NCI-H460 (cell line): ENCODE measurements around the gene ZFHX3. TPM values are rescaled to one million over a fixed set of nuclear protein-coding genes. Genes with fewer than 3 reads are reported as not detected.

Experiments used
- DNase-seq: peaks from one replicate; pipeline ENCODE4 v3.0.0-alpha.2; 2016; ENCODE audit warnings: low read depth; ENCODE audit errors: extremely low read depth
- total RNA-seq: library from RNA; depleted of rRNA; stranded (reverse); fragments of >200 nt; shearing (Covaris generic); gene quantifications from 2 replicates; pipeline ENCODE4 v1.2.3, GENCODE V29; 2014

Gene ZFHX3
- total RNA-seq, 1 experiment from 2014 or later = 5.5 TPM

GRCh38 chr16:72857834-72858664, 189.9 kb downstream of the ZFHX3 start:
- no peak for DNase-seq

- no peak for DNase-seq
Measured at GRCh38 chr16:72856797-72857196, 191.1 kb downstream of the ZFHX3 start.

DNA sequence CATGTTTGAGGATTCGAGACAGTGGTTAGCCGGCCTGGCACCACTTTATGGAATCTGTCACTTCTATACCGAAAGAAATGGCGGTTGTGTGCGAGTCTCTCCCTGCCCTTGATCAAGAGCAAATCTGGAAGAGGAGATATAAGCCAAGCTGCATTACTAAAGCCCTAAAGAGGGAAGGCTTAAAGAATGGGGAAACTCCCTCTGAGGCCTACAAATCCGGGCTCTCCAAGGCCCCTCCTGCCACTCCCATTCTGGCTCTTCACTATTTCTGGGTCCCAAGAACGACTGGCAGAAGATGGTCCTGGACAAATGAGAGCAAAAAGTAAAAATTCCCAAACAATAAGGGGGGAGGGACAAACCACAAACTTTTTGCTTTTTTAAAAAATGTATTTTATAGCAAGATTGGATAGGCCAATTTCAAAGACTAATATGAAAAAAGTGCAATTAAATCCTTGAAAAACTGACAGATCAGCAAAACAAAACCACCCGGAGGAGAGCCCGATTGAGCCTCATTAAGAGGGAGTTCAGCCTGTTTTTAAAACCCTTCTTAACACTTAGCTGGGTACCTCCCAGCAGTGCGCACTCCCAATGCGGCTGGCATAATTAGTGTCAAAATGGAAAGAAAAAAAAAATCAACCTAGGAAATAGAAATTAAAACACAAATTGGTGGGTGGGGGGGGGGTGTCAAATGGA, 193.5 kb downstream of the ZFHX3 start:
- no peak for DNase-seq

- no peak for DNase-seq
Measured at GRCh38 chr16:72853575-72854266, 194.2 kb downstream of the ZFHX3 start.

GRCh38 chr16:72852421-72852820, 195.5 kb downstream of the ZFHX3 start:
- DNase-seq = no peak

DNA sequence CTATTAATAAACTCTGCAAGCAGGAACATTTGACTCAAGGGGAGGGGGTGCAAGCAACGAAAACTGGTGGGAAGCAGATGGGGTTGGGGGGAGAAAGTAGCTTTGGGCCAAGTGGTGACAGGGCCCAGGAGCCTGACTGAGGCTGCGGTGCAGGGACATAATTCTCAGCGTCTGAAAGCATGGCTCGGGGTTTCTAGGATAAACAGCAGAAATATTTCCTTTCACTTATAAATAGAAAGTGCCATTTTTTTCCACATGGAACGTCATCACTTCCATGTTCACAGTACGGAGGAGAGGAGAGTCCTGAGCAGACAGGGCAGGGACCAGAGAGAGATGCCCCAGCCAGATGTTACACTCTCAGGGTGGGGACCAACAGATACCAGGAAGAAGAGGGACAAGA, 197.1 kb downstream of the ZFHX3 start:
- DNase-seq = no peak

DNA sequence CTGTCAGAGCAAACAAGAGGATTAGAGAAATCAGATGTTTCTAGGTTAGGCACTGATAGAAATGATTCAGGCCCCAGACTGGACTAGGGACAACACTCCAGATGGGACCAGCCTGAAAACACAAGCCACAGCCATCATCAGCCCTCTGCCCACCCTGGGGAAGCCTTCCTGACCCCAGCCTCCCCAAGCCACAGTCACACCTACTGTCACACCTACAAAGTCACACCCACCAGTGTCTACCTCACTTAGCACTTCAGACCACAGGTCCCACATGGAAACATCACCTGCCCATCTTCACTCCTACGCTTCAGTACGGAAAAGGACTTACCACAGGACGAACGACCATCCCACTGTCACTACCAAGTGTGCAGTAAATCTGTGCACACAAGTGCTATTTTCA, 197.9 kb downstream of the ZFHX3 start:
- no peak for DNase-seq

DNA sequence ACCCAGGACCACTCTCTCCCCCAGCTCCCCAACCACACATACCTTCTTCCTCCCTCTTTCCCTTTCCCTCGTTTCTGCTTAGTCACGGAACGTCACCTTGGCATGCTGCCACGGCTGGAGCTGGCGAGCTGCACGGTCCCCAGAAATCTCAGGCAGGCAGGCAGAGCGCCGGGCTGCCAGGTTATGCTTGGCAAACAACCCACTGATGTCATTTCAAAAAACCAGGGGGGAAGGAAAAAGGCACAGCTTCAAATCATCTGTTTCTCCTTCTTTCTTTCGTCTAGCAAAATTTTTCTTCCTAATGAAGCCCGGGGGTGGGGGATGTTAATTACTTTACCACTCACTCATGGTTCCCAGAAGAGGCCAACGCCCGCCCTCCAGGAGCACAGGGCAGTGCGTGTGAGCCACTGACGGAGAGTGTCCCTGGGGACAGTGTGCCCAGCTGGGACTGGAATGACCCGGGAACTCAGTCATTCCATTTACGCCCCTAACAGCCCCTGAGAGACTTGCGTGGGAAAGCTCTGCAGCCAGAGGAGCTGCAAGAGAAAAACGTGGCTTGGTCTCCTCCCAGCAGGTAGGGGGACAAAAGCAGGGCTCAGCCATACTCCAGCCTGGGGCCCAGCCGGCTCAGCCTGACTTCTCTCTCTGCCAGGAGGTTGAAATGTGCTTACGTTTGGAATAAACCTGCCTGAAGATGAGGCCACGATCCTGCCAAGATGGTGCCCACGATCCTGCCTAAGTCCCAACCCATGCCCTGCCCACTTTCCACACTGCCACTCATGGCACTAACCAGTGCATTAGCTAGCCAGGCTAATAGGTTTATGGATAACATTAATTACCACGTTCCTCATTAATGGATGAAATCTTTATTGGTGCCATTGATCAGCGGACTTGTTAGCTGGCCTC, 198.9 kb downstream of the ZFHX3 start:
- DNase-seq = peak; percentile 87

GRCh38 chr16:72848028-72848400, 199.9 kb downstream of the ZFHX3 start:
- DNase-seq = no peak

- DNase-seq = peak; percentile 33
Measured at GRCh38 chr16:72847187-72848027, 200.5 kb downstream of the ZFHX3 start.

DNA sequence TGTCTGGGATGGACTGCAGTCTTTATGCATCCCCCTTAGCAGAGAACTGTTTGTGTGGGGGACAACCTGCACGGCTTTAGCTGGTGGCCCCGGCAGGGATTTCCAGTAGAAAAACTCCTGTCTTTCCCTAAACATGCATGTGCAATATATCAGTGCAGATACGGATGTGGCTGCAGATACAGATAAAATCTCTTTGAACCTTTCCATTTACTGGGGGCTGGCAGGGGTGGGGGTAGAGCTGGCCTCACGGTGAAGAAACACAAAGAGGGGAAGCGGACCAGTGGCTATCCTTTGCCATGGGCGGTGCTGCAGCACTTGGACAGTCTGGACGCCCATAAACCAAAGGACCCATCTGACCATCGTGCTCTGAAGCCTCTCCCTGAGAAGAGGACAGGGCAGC, 201.3 kb downstream of the ZFHX3 start:
- no peak for DNase-seq

DNA sequence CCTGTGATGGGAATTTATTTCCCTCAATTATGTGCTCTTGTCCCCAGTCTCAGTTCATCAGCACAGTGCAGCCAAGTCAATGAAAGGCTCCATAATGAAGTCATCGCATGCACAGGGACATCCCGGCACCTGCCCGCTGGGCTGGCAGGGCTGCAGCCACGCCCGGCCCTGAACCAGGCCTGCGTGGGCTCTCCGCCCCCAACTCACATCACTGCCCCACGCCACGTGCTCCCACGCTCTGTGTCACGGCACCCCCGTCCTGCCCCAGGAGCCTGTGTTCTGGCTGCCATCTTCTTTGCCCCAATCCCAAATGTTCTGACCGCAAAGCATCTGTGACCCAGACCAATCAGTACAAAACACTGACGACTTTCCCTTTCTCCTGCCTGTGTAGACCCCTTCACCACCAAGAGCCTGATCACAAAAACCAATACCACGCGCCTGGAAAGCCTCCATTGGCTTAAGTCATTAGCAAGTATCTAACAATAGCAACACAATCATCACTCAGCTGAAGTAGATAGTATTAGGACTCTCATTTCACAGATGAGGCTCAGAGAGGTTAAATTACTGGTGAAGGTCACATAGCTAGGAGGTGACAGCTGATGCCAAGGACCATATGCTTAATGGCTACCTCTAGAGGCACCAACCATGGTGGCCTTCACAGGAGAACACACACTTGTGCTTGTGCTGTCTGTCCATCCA, 202.5 kb downstream of the ZFHX3 start:
- DNase-seq = no peak

- no peak for DNase-seq
Measured at GRCh38 chr16:72844225-72844920, 203.6 kb downstream of the ZFHX3 start.

DNA sequence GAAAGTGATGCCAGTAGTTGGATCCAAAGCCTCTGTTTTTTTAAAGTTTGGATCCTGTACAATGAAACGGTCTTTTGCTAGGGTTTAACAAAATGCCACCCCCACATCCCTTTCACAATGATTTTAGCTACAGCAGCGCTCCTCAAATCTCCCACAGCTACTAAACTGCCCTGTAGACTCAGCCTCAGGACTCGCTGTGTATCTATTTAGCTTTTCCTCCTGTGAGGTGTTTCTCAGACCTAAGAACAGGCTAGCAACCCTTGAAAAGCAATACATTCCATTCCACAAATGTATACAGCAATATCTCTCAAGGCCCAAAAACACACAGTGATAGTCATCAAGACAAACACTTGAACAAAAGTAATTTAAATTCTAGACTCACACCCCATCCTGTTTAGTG, 206.4 kb downstream of the ZFHX3 start:
- no peak for DNase-seq

DNA sequence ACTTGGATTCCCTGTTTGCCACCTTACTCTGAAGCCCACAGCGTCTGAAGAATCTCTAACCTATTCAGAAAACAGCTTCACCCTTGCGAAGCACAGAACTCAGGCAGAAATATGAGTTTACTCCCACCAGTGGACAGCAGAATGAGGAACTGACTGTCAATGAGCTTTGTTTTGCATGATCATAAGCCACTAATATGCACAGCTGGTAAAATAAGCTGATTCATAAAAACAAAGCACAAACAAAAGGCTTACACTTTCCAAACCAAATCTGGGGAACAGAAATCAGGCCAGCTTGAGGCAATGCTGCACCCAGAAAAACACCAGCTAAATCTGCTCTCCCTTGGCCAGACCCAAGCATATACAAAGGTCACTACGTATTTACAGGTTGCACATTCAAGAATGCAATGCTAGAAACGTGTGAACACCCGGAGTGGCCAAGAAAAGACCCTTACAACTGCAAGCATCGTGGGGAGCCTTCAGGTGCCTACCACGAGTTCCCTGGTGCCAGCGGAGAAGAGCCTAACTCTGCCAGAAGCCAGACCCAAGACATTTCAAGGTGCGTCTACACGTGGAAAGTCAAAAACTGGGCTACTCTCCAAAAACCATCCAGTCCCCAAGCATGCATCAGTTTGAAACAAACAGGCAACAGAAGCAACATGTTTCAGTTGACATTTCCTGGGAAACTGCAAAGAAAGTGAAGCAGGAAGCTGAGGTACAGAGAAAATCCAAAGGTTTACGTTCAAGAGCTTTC, 207.1 kb downstream of the ZFHX3 start:
- DNase-seq = no peak

DNA sequence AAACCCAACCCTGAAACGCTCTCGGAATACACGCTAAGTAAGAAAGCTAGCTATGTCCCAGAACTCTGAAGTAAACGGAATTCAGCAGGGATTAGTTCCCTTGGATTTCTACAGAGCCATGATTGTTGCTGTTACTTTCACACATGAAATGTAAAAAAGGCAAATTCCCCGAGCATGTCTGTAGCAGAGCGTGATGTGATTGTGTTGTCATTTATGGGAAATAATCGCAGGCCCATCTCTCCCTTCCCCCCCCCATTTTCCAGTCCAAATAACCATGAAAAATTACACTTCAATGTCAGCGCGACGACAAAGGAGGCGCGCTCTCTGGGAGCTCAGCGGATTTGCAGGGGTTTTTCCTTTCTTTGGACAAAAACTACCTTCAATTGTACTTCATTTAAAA, 209.0 kb downstream of the ZFHX3 start:
- no peak for DNase-seq

DNA sequence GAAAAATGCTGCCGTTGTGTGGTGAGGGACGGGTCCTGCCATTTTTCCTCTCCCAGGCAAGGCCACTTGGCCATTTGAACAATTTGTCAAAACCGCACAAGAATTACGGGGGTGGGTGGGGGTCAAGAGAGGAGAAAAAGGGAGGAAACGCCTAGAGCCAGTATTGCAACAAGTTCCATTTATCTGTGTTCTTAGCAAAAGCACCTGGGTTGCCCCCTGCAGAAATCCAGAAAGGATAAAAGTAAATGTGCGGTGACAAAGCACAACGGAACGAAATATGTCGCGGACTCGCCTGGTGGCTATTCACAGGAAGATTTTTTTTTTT, 209.4 kb downstream of the ZFHX3 start:
- DNase-seq = no peak
